ENCODE results near the gene CCDC3. TPM values are rescaled to one million over a fixed set of nuclear protein-coding genes. Genes with fewer than 3 reads are reported as not detected.

CCDC3 gene
- total RNA-seq, 1 experiment from 2014 or later: 0.42 TPM

DNA sequence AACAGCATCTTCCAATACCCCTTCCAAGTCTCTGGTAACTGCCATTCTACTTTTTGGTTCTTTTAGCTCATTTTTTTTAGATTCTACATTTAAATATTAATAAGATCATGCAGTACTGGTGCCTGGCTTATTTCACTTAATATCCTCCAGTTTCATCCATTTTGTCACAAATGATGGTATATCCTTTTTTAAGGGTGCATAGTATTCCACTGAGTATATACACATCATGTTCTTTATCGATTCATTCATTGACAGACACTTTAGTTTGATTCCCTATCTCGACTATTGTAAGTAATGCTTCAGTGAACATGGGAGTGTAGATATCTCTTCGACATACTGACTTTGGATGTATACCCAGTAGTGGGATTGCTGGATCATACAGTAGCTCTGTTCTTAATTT lies 89.7 kb downstream of the CCDC3 start:
- no peak for DNase-seq (ENCODE audit: low read depth, low spot score)
- in situ Hi-C loops (cut with HindIII; ENCODE audit: low pct_unique_long_range_greater_than_20kb, low sequenced_read_pairs): no loop called here

- in situ Hi-C loops (cut with HindIII; ENCODE audit: low pct_unique_long_range_greater_than_20kb, low sequenced_read_pairs): no loop called here
- no peak for DNase-seq (ENCODE audit: low read depth, low spot score)
Observed at GRCh38 chr10:12910835-12911234, 90.7 kb downstream of the CCDC3 start.

DNA sequence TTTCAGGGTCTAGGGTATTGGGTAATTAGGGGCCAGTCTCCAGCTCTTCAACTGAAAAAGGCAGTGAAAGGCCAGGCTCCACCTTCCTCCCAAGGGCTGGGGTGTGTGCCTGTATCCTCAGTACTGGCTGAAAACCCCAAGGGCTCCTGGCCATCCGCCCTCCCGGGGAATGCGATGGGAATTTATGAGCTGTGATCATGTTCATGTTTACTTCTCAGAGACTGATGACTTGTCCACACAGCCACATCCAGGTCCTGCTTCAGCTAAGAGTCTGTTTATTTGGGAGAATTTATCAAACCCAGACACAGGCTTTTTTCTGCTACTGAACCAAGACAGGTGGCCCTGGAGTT lies 91.7 kb downstream of the CCDC3 start:
- in situ Hi-C loops (cut with HindIII; ENCODE audit: low pct_unique_long_range_greater_than_20kb, low sequenced_read_pairs): no loop called here
- DNase-seq (ENCODE audit: low read depth, low spot score): no peak

- no peak for DNase-seq (ENCODE audit: low read depth, low spot score)
- in situ Hi-C loops (cut with HindIII; ENCODE audit: low pct_unique_long_range_greater_than_20kb, low sequenced_read_pairs): no loop called here
Observed at GRCh38 chr10:12909182-12909835, 92.2 kb downstream of the CCDC3 start.

DNA sequence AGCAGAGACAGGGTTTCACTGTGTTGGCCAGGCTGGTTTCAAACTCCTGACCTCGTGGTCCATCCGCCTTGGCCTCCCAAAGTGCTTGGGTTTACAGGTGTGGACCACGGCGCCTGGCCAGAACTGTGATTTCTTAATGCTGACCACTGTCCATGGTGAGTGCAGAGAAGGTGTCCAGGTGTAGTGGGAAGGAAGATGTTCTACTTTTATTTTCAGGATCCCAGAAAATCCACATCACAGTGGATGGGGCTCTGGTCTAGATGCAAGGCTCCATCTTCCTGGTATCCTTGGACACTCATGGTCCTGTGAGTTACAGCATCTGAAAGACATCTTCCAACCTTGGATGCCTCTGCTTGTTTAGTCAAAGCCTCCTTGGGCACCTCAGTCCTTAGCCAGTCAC lies 92.7 kb downstream of the CCDC3 start:
- in situ Hi-C loops (cut with HindIII; ENCODE audit: low pct_unique_long_range_greater_than_20kb, low sequenced_read_pairs): no loop called here
- no peak for DNase-seq (ENCODE audit: low read depth, low spot score)

DNA sequence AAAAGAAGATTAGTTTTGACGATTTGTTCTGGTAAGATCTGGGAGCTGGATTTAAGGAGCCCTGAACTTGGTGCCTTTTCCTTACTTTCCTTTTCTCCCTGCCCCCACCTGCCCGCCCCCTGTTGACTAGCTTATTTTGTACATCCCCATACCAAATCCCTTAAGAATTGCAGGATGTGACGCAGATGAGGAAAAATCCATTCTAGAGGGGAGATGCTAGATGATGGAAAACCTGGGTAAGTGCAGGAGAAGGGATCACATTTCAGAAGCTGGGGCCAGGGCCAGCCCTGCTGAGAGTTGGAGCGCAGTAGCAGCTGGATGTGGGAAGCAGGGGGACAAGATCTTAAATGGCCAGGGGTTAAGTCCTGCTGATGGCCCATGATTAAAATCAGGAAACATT lies 93.9 kb downstream of the CCDC3 start:
- DNase-seq (ENCODE audit: low read depth, low spot score): no peak
- in situ Hi-C loops (cut with HindIII; ENCODE audit: low pct_unique_long_range_greater_than_20kb, low sequenced_read_pairs): no loop called here

- in situ Hi-C loops (cut with HindIII; ENCODE audit: low pct_unique_long_range_greater_than_20kb, low sequenced_read_pairs): no loop called here
- DNase-seq (ENCODE audit: low read depth, low spot score): no peak
Observed at GRCh38 chr10:12906051-12906541, 95.4 kb downstream of the CCDC3 start.

GRCh38 chr10:12905067-12905466 lies 96.4 kb downstream of the CCDC3 start:
- in situ Hi-C loops (cut with HindIII; ENCODE audit: low pct_unique_long_range_greater_than_20kb, low sequenced_read_pairs): no loop called here

GRCh38 chr10:12902851-12903358 lies 98.6 kb downstream of the CCDC3 start:
- DNase-seq (ENCODE audit: low read depth, low spot score): no peak
- in situ Hi-C loops (cut with HindIII; ENCODE audit: low pct_unique_long_range_greater_than_20kb, low sequenced_read_pairs): no loop called here

More at GRCh38 chr10:12905067-12905466, 96.4 kb downstream of the CCDC3 start:
- no peak for DNase-seq (ENCODE audit: low read depth, low spot score)

DNA sequence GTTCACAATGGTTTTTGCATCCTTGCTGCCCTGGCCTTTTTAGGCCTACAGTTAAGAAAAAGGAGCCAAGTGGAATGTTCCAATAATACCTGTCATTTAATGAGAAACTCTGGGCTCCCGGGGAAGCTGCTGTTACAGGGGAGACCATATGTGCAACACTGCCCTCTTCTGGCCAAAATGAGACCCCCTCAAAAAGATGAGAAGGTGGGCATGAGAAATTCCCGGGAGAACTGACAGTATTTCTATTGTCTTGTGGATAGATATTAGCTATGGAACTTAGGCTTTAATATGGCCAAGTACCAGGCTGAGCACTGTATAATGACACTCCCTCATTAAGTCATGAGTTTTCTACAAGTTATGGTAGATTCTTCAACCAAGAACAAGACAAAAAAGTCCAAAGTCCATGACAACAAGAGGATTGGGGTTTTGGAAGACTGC lies 99.4 kb downstream of the CCDC3 start:
- DNase-seq (ENCODE audit: low read depth, low spot score): peak; percentile 55
- in situ Hi-C loops (cut with HindIII; ENCODE audit: low pct_unique_long_range_greater_than_20kb, low sequenced_read_pairs): no loop called here

DNA sequence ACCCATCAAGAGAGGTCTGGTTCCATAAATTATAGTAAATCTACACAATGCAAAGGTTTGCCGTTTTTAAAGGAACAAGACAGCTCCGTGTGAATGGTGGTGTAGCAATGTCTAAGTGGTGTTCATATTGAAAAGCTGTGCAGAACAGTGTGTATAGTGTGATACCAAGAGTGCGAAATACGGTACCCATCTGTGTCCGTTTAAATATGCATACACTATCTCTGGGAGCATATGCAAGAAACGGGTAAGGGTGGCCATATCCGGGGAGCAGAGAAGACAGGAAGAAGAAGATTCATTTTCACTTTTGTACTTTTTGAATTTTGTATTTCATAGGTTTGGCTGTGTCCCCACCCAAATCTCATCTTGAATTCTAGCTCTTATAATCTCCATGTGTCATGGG lies 102.0 kb downstream of the CCDC3 start:
- DNase-seq (ENCODE audit: low read depth, low spot score): no peak
- in situ Hi-C loops (cut with HindIII; ENCODE audit: low pct_unique_long_range_greater_than_20kb, low sequenced_read_pairs): no loop called here

GRCh38 chr10:12898271-12898670 lies 103.2 kb downstream of the CCDC3 start:
- no peak for DNase-seq (ENCODE audit: low read depth, low spot score)
- in situ Hi-C loops (cut with HindIII; ENCODE audit: low pct_unique_long_range_greater_than_20kb, low sequenced_read_pairs): no loop called here

- in situ Hi-C loops (cut with HindIII; ENCODE audit: low pct_unique_long_range_greater_than_20kb, low sequenced_read_pairs): no loop called here
- DNase-seq (ENCODE audit: low read depth, low spot score): peak; percentile 54
Observed at GRCh38 chr10:12897278-12897677, 104.2 kb downstream of the CCDC3 start.

GRCh38 chr10:12896251-12896650 lies 105.3 kb downstream of the CCDC3 start:
- DNase-seq (ENCODE audit: low read depth, low spot score): no peak
- in situ Hi-C loops (cut with HindIII; ENCODE audit: low pct_unique_long_range_greater_than_20kb, low sequenced_read_pairs): no loop called here

DNA sequence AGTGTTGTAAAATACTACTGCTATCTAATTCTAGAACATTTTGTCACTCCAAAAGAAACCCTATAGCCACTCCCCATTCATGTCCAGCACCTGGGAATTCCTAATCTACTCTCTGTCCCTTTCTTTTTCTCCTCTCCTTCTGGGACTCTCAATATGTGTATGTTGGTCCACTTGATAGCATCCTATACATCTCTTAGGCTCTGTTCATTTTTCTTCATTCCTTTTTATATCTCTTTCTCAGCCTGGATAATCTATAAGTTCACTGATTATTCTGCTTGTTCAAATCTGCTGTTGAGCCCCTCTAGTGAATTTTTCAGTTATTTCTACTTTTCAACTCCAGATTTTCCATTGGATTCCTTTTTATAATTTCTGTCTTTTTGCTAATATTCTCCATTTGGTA lies 108.6 kb downstream of the CCDC3 start:
- in situ Hi-C loops (cut with HindIII; ENCODE audit: low pct_unique_long_range_greater_than_20kb, low sequenced_read_pairs): no loop called here
- DNase-seq (ENCODE audit: low read depth, low spot score): no peak

DNA sequence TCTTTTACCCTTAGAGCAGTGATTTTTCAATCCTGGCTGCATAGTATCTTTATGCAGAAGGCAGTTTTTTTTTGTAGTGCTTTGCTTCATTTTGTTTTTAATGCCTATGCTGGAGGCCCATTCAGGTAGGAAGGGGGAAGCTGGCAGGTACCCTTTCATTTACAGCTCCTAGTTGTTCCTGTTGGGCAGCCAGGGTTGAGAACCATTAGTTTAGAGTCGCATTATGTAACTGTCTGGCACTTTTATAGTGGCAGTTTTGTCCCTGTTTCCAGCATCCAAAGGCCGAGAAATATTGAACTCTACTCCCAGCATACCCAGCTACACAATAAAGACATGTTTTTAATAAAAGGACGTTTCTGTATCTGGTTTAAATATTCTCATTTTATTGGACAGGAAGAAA lies 110.6 kb downstream of the CCDC3 start:
- in situ Hi-C loops (cut with HindIII; ENCODE audit: low pct_unique_long_range_greater_than_20kb, low sequenced_read_pairs): no loop called here
- no peak for DNase-seq (ENCODE audit: low read depth, low spot score)

DNA sequence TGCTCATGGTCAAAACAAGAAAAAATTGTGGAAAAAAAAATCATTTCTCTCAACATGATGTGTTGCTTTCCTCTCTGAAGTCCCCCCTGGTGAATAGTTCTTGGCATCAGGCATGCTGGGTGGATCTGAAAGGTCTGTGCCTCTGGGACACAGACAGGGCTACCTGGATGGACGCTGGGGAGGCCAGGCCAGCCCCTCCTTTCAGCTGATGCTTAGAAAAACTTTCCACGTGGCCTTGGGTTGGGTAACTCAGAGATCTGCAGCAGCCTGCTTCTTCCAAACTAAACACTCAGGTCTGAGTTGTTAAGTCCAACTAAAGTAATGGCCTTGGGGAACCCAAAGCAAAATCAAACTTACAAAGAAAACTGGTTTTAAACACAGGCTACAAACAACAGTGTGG lies 113.0 kb downstream of the CCDC3 start:
- DNase-seq (ENCODE audit: low read depth, low spot score): no peak
- in situ Hi-C loops (cut with HindIII; ENCODE audit: low pct_unique_long_range_greater_than_20kb, low sequenced_read_pairs): no loop called here

DNA sequence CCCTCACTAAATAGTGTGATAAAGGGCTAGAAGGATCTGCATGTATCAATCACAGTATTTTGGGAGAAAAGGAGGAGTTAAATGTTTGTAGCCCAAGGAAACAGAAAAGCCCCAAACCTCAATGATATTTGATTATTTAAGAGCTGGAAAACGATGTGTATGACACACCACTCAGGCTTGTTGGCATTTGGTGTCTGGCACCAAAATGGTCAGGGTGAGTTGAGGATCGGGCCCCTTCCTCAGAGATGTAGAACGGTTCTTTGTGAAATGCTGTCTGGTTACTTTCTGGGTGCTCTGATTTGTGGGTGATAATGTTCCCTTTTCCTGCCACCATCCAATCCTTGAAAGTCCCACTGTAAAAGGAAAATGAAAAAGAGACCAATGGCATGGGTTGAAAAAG lies 113.7 kb downstream of the CCDC3 start:
- in situ Hi-C loops (cut with HindIII; ENCODE audit: low pct_unique_long_range_greater_than_20kb, low sequenced_read_pairs): no loop called here
- DNase-seq (ENCODE audit: low read depth, low spot score): no peak

- DNase-seq (ENCODE audit: low read depth, low spot score): no peak
- in situ Hi-C loops (cut with HindIII; ENCODE audit: low pct_unique_long_range_greater_than_20kb, low sequenced_read_pairs): no loop called here
Observed at GRCh38 chr10:12884851-12885250, 116.7 kb downstream of the CCDC3 start.

GRCh38 chr10:12880423-12880822 lies 121.1 kb downstream of the CCDC3 start:
- in situ Hi-C loops (cut with HindIII; ENCODE audit: low pct_unique_long_range_greater_than_20kb, low sequenced_read_pairs): no loop called here
- no peak for DNase-seq (ENCODE audit: low read depth, low spot score)
